ENCODE measurements around the gene VPS37C.

DNA sequence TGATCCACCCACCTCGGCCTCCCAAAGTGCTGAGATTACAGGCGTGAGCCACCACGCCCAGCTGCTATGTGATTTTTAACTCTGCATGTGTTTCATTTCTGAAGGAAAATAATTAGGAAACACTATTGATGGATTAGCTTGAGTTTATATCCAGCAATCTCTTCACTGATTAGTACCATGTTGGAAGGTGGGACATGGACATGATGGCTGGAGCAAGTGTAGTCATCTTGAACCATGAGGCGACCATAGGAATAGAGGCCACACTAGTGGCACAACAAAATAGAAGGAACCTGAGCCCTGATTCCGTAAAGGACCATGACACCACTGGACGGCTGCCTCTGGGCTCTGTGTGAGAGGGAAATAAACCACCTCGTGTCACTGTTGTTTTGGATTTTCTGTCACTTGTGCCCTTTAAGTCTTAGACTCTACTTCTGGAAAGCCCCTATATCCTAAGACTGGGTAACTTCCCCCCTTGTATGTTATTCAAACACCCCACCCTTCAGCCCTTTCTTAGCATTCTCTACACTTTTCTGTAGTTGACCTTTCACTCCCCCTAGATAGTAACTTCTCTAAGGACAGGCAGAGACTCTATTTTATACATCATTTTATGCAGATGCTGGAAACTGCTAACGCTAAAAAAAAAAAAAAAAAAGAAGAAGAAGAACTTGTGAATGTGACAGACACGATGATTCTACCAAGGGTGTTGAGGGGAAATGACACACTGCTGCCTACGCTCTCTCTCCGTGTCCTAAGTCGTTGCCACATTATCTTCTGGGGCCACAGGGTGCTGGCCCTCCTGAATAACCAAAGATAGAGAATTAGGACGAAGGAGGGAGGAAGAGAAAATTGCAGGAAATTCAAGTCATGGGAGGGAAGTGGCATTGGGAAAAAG, 2.7 kb upstream of the VPS37C start:
- TF ChIP-seq, protein P1, sequence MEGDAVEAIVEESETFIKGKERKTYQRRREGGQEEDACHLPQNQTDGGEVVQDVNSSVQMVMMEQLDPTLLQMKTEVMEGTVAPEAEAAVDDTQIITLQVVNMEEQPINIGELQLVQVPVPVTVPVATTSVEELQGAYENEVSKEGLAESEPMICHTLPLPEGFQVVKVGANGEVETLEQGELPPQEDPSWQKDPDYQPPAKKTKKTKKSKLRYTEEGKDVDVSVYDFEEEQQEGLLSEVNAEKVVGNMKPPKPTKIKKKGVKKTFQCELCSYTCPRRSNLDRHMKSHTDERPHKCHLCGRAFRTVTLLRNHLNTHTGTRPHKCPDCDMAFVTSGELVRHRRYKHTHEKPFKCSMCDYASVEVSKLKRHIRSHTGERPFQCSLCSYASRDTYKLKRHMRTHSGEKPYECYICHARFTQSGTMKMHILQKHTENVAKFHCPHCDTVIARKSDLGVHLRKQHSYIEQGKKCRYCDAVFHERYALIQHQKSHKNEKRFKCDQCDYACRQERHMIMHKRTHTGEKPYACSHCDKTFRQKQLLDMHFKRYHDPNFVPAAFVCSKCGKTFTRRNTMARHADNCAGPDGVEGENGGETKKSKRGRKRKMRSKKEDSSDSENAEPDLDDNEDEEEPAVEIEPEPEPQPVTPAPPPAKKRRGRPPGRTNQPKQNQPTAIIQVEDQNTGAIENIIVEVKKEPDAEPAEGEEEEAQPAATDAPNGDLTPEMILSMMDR (IDR thresholded peaks at IDR 0.05; ENCODE audit: low read length): no peak
- TF ChIP-seq EZH2 (optimal IDR thresholded peaks at IDR 0.05; ENCODE audit: low read depth, low read length) (no peak), EZH2phosphoT487 (IDR thresholded peaks at IDR 0.05; ENCODE audit: low read length) (no peak)
